ENCODE measurements around the gene HACL1.
"Not testable (repeated sequence)": the region's sequence is repeated elsewhere in the genome, so short reads cannot be mapped to it uniquely, and the experiment has no call there.

HACL1 gene

GRCh38 chr3:15532614-15533013 lies 68.8 kb downstream of the HACL1 start:
- FAIRE-seq; DNase-seq (ENCODE audit: extremely low spot score, insufficient read length, low read depth): not testable (repeated sequence)

- DNase-seq (ENCODE audit: extremely low spot score, insufficient read length, low read depth), result no peak
- FAIRE-seq, result no peak
These were observed 70.0 kb downstream of the HACL1 start for GRCh38 chr3:15531346-15531745.

- no peak for FAIRE-seq
- DNase-seq (ENCODE audit: extremely low spot score, insufficient read length, low read depth), result no peak
These were observed 72.4 kb downstream of the HACL1 start for GRCh38 chr3:15528854-15529537.

- no peak for FAIRE-seq
- DNase-seq (ENCODE audit: extremely low spot score, insufficient read length, low read depth), result no peak
These were observed 74.3 kb downstream of the HACL1 start for GRCh38 chr3:15527031-15527459.

GRCh38 chr3:15525790-15526189 lies 75.6 kb downstream of the HACL1 start:
- FAIRE-seq, result no peak
- DNase-seq (ENCODE audit: extremely low spot score, insufficient read length, low read depth), result no peak

GRCh38 chr3:15523660-15524417 lies 77.5 kb downstream of the HACL1 start:
- FAIRE-seq (no peak), DNase-seq (ENCODE audit: extremely low spot score, insufficient read length, low read depth) (no peak)

- DNase-seq (ENCODE audit: extremely low spot score, insufficient read length, low read depth) (no peak), FAIRE-seq (no peak)
These were observed 79.4 kb downstream of the HACL1 start for GRCh38 chr3:15522016-15522415.

GRCh38 chr3:15521573-15521965 lies 79.8 kb downstream of the HACL1 start, which contains the start of gene COLQ:
TSS of gene COLQ (minus strand) at chr3:15521706. CDS start at chr3:15521625, 81 bp downstream.
- FAIRE-seq (no peak), DNase-seq (ENCODE audit: extremely low spot score, insufficient read length, low read depth) (no peak)

GRCh38 chr3:15520804-15521572 lies 80.4 kb downstream of the HACL1 start:
- DNase-seq (ENCODE audit: extremely low spot score, insufficient read length, low read depth) (no peak), FAIRE-seq (no peak)

GRCh38 chr3:15520185-15520584 lies 81.2 kb downstream of the HACL1 start:
- no peak for DNase-seq (ENCODE audit: extremely low spot score, insufficient read length, low read depth)
- no peak for FAIRE-seq

- DNase-seq (ENCODE audit: extremely low spot score, insufficient read length, low read depth), result no peak
- FAIRE-seq, result no peak
These were observed 82.3 kb downstream of the HACL1 start for GRCh38 chr3:15519096-15519495.

GRCh38 chr3:15514663-15515340 lies 86.6 kb downstream of the HACL1 start:
- DNase-seq (ENCODE audit: extremely low spot score, insufficient read length, low read depth) (no peak), FAIRE-seq (no peak)

GRCh38 chr3:15513810-15514662 lies 87.3 kb downstream of the HACL1 start:
- FAIRE-seq (no peak), DNase-seq (ENCODE audit: extremely low spot score, insufficient read length, low read depth) (no peak)

- FAIRE-seq (no peak), DNase-seq (ENCODE audit: extremely low spot score, insufficient read length, low read depth) (no peak)
These were observed 88.3 kb downstream of the HACL1 start for GRCh38 chr3:15513116-15513515.

- no peak for FAIRE-seq
- no peak for DNase-seq (ENCODE audit: extremely low spot score, insufficient read length, low read depth)
These were observed 89.2 kb downstream of the HACL1 start for GRCh38 chr3:15512166-15512565.

GRCh38 chr3:15511156-15511555 lies 90.2 kb downstream of the HACL1 start:
- DNase-seq (ENCODE audit: extremely low spot score, insufficient read length, low read depth) (no peak), FAIRE-seq (no peak)

Data from GM18507 (cell line).